Left ventricle myocardium inferior (tissue), 1 donor: ENCODE results near the gene TERT. TPM values are rescaled to one million over a fixed set of nuclear protein-coding genes. Genes with fewer than 3 reads are reported as not detected.
"Not testable (repeated sequence)": the region's sequence is repeated elsewhere in the genome, so short reads cannot be mapped to it uniquely, and the experiment has no call there.

Source experiments
- DNase-seq: peaks from one replicate; pipeline ENCODE4 v3.0.0-alpha.2; 2020
- H3K27ac ChIP-seq: fragments of 200-600 bp; replicated peaks from 2 replicates; pipeline ENCODE4 v1.8.0; 2021
- H3K27me3 ChIP-seq: fragments of 200-600 bp; 2 replicates; pipeline ENCODE4 v1.8.0; 2021; ENCODE audit warnings: low read depth
- H3K36me3 ChIP-seq: fragments of 200-600 bp; 2 replicates; pipeline ENCODE4 v1.8.0; 2021
- H3K4me1 ChIP-seq: fragments of 200-600 bp; 2 replicates; pipeline ENCODE4 v1.8.0; 2021
- H3K4me3 ChIP-seq: fragments of 200-600 bp; 2 replicates; pipeline ENCODE4 v1.8.0; 2021; ENCODE audit warnings: mild to moderate bottlenecking, moderate library complexity
- H3K9me3 ChIP-seq: fragments of 200-600 bp; replicated peaks from 2 replicates; pipeline ENCODE4 v1.8.0; 2021
- CTCF ChIP-seq: fragments of 200-600 bp; IDR thresholded peaks from 2 replicates; pipeline ENCODE4 v1.8.0; 2021; ENCODE audit warnings: antibody characterized with exemption, mild to moderate bottlenecking, borderline replicate concordance
- intact Hi-C: fragments of 100-400 bp; cut with micrococcal nuclease; formaldehyde crosslinking; loops from one replicate; pipeline ENCODE4 v1.11.0; 2022
- total RNA-seq: library from RNA; stranded (reverse); fragmentation: NEBNext Ultra II Directional; extraction: Animal tissue kit (Norgen Biotek cat#: 25700); gene quantifications from one replicate; pipeline ENCODE4 v1.2.1, GENCODE V29; 2021
- donor health status: DM: no; HTN: yes; CAD: no; lungs with severe emphysema.

The TERT gene
- total RNA-seq, 1 donor from 2014 or later, result not detected

DNA sequence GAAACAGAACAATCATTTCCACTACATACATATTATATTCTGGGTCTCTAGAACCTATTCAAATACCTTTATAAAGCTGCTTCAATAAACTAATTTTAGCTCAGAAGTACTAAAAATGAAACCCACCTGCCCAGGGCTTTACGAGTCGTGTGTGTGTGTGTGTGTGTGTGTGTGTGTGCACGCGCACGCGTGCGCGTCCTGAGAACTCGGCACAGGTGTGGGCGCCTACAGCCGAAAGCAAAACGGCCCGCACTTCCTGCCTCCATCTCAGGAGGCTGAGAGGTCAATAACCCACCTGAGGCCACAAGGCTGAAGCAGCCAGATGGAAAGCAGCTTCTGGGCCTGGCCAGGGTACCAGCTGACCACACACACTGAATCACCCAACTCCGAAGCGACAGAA lies 47.0 kb upstream of the TERT start:
- no peak for DNase-seq
- H3K36me3 ChIP-seq, result peaks cover 51% of the 10 kb centered on the region

DNA sequence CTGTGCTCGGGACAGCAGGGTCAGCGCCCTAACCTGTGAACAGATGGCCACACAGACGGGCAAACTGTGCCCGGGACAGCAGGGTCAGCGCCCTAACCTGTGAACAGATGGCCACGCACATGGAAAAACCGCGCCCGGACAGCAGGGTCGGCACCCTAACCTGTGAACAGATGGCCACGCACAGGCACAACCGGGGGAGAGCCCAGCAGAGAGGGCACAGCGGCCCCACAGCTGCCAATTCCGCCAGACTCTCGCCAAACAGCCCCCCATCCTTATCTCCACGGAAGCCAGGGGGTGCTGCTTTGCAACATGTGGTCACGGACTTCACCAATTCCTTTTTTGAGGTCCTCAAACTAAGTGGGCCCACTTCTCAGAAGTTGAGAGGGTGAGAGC lies 44.9 kb upstream of the TERT start:
- H3K9me3 ChIP-seq, H3K27me3 ChIP-seq, H3K4me3 ChIP-seq, H3K27ac ChIP-seq, intact Hi-C loops, DNase-seq: not testable (repeated sequence)
- peaks cover 70% of the 10 kb centered on the region for H3K36me3 ChIP-seq
- H3K4me1 ChIP-seq, result peaks cover 16% of the 10 kb centered on the region

More for the DNA sequence above, 47.0 kb upstream of the TERT start:
- TF ChIP-seq CTCF, result no peak
- no peak overlapping the region for H3K27ac ChIP-seq
- peaks cover 29% of the 10 kb centered on the region for H3K4me1 ChIP-seq
- intact Hi-C loops, result no loop called here
- no peak overlapping the region for H3K4me3 ChIP-seq
- no peaks in the 10 kb centered on the region for H3K9me3 ChIP-seq
- no peaks in the 10 kb centered on the region for H3K27me3 ChIP-seq

DNA sequence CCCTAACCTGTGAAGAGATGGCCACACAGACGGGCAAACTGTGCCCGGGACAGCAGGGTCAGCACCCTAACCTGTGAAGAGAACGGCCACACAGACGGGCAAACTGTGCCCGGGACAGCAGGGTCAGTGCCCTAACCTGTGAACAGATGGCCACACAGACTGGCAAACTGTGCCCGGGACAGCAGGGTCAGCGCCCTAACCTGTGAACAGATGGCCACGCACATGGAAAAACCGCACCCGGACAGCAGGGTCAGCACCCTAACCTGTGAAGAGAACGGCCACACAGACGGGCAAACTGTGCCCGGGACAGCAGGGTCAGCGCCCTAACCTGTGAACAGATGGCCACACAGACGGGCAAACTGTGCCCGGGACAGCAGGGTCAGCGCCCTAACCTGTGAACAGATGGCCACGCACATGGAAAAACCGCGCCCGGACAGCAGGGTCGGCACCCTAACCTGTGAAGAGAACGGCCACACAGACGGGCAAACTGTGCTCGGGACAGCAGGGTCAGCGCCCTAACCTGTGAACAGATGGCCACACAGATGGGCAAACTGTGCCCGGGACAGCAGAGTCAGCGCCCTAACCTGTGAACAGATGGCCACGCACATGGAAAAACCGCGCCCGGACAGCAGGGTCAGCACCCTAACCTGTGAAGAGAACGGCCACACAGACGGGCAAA lies 44.4 kb upstream of the TERT start:
- Histone ChIP-seq H3K36me3 (peaks cover 76% of the 10 kb centered on the region), H3K4me1 (peaks cover 12% of the 10 kb centered on the region)
- intact Hi-C loops, H3K27ac ChIP-seq, H3K4me3 ChIP-seq, DNase-seq, H3K27me3 ChIP-seq, H3K9me3 ChIP-seq: not testable (repeated sequence)

DNA sequence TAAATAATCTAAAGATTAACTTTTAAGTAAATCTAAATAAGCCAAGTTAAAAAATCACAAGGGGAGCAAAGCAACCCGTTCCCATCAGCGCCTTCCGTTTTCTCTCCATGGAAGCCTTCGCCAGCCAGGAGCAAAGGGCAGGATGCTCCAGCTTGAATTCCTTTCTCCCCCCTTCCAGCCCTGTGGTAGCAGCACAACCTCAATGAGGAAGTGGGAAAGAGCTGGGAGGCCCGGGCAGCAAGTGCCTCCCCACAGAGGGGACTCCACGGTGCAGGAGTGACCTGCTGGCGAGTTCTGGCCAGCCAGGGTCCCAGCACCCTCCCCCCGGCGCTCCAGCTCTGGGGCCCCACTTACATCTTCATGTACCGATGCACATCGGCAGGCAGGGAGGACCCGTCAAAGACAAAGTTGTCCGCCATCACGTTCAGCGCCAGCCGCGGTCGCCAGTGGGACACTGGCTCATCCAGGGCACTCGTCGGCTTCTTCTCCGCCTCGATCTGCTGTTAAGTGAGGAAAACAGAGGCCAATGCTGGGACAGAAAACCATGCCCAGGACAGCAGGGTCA lies 43.7 kb upstream of the TERT start:
- H3K27me3 ChIP-seq, result no peaks in the 10 kb centered on the region
- intact Hi-C loops, result no loop called here
- H3K36me3 ChIP-seq, result peaks cover 83% of the 10 kb centered on the region
- H3K9me3 ChIP-seq, result no peaks in the 10 kb centered on the region
- TF ChIP-seq CTCF, result no peak
- no peak for DNase-seq
- H3K4me1 ChIP-seq, result peaks cover 5% of the 10 kb centered on the region
- no peak overlapping the region for H3K27ac ChIP-seq
- H3K4me3 ChIP-seq, result no peak overlapping the region

- intact Hi-C loops, result no loop called here
- no peak for TF ChIP-seq CTCF
- H3K4me3 ChIP-seq, result no peak overlapping the region
- peaks cover under 1% of the 10 kb centered on the region for H3K4me1 ChIP-seq
- H3K9me3 ChIP-seq, result no peaks in the 10 kb centered on the region
- H3K27ac ChIP-seq, result no peak overlapping the region
- H3K36me3 ChIP-seq, result peaks cover 86% of the 10 kb centered on the region
- DNase-seq, result no peak
- no peaks in the 10 kb centered on the region for H3K27me3 ChIP-seq
Measured at GRCh38 chr5:1338196-1338490, 43.3 kb upstream of the TERT start.

DNA sequence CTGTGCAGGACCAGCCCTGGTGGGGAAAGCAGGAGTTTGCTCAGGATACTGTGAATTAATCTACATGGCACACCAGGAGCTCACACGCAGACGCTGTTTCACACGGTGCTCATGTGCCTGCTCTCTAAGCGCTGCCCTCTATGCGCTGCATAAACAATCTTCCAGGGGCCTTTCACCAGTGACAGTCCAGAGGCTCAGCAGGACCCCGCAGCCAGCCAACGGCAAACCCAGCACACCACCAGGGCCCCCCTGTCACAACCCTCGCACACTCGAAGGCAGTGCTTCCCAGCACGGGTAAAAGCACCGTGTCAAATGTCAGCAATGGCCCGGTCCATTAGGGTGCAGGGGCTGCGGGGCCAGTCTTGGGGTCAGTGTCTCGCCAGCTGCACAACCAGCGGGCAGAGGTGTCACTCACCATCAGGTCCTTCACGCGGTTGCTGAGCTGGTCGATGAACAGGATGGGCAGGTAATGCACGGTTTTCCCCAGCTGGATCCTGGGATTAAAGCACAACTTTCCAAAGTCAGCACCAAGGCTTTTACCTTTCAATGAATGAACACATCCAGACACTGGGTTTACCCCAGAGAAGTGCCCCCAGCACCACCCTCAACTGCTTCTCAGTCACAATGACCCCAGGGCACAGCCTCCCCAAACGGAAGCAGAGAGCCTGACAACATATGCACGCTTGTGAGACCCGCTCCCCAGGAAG lies 42.8 kb upstream of the TERT start:
- intact Hi-C loops, result no loop called here
- no peaks in the 10 kb centered on the region for H3K9me3 ChIP-seq
- DNase-seq, result no peak
- H3K4me3 ChIP-seq, result no peak overlapping the region
- no peaks in the 10 kb centered on the region for H3K27me3 ChIP-seq
- no peaks in the 10 kb centered on the region for H3K4me1 ChIP-seq
- H3K27ac ChIP-seq, result no peak overlapping the region
- TF ChIP-seq CTCF, result no peak
- H3K36me3 ChIP-seq, result peaks cover 87% of the 10 kb centered on the region
